COLO668 (cell line): ENCODE measurements around the gene PDGFB.

Experiments
- DNase-seq: peaks from one replicate; lab custom pipeline; 2025; ENCODE audit not compliant: unreplicated experiment; lab: John Stamatoyannopoulos, UW

PDGFB gene

DNA sequence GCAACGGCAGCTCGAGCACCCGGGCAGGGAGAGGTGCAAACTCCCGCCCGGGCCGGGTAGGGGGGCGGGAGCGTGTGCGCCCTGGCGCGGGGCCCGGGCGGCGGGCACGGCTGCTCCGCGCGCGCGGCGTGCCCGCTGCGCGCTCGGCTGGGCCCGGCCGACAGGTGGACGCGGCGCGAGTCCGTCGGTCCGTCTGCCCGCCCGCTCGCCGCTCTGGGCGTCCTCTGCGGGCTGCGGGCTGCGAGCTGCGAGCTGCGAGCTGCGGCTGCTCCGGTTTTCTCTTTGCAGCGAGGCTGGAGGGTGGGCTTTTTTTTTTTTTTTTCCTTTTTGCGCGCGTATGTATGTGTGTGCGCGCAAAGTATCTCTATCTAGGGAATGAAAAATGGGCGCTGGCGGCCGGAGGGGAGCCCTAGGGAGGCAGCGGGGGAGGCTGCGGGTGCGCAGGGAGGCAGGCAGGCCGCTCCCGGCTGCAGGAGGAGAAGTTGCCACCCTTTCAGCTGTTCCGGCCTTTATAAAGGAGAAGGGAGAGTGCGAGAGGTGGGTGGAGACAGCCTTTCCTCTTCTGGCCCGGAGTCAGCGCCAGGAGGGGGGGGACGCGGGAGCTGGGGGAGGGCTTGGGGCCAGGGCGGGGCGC lies at the start of gene PDGFB:
Gene PDGFB, minus strand, starts transcription at position 487 of the 634 bp plus-strand sequence. CDS start 1,019 bp downstream, outside the sequence.
- DNase-seq, result peak; percentile 56

DNA sequence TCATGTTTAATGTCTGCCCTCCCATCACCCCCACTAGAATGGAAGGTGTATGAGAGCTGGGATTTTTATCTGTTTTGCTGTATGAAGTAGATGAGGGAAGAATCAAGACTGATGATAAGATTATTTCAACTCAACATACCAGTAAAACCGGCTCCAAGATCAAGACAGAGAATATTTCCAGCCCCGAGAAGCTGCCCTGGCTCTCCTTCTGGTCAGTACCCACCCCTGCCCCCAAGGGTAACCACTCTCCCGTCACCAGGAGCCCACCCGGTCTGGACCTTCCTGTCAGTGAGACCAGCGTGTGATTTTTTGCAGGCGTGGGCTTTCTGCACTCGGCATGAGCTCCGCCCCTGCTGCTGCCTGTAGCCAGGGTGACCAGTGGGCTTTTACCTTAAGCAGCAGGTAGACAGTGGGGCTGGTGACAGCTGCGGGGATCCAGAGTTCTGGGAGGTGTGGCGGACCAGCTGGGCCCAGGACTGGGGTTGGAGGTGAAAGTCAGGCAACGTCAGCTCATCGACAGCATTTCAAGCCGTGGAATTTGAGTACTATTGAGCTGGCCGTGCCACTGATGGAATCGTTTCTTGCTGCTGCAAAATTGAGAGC lies 49.1 kb upstream of the PDGFB start:
- no peak for DNase-seq

DNA sequence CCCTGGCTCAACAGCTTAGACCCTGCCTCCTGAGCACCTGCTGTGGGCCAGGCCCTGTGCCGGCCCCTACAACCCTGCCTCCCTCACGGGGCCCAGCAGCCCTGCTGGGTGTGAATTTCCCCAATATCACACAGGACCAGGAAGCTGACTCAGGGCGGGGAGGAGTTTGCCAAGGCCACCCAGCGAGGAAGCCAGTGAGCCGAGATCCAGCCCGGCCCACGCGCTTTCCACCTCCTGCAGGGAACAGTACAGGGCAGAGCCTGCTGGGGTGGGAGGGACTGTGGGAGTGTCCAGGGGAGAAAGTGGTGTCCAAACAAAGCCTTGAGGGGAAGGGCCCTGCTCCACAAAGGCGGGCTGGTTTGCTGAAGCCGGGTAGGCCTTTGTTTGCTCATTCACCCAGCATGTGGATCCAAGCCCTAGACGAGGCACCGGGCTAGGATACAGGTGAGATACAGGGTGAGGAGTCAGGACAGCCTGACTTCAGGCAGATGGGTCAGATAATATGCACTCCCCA lies 47.8 kb upstream of the PDGFB start:
- DNase-seq, result peak; percentile 85

DNA sequence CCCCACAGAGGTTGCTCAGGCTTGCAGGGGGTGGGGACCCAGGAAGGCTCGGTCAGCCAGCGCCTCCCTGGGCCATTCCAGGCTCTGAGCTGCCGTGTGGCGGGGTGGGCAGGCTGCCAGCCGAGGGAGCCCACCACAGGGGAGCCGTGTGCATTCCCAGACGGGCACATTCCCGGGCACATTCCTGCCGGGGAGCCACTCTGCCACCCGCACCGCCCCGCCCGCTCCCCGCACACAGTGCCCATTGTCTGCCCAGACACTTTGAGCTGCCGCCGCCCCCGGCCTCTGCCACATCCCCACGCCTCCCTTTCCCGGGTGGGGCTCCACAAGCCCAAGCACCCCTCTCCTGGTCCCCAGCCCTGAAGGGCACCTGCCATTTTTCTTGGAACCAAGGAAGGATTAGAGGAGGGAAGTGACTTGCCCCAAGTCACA lies 47.3 kb upstream of the PDGFB start:
- no peak for DNase-seq

DNA sequence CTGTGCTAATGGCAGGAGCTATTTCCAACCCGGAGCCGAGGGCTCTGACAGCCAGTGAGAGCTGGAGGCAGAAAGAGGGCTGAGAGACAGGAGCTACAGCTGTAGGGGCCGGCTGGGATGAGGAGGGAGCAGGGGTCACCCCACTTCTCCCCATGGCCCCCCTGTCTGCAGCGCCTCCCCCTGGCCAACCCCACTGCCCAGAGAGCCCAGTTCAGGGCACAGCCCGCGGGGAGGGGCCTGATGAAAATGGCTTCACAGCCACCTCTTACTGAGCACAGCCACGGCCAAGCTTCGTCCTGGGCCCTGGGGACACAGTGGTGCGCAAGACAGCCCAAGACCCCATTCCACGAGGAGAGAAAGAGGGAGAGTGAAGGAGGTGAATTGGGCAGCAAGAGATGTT lies 46.7 kb upstream of the PDGFB start:
- DNase-seq, result no peak

DNA sequence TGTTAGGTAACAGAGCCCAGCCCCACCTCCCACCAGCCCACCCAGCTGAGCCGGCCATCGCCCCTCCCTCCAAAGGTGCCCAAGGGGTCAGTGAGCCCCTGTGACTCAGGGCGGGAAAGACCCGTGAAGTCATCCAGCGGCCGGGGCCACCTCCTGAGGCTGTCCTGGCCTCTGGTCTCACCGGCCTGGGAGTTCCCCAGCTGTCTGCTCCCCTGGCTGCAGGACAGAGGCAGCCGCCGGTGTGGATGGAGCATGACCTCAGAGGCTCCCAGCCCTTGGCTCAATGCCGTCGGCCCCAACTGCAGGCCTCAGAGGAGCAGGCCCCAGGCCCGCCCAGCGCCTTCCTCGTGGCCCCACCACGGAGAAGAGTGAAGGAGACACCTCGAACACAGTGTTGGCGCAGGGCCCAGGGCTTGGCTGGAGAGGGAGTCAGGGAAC lies 46.0 kb upstream of the PDGFB start:
- DNase-seq, result peak; percentile 28

DNA sequence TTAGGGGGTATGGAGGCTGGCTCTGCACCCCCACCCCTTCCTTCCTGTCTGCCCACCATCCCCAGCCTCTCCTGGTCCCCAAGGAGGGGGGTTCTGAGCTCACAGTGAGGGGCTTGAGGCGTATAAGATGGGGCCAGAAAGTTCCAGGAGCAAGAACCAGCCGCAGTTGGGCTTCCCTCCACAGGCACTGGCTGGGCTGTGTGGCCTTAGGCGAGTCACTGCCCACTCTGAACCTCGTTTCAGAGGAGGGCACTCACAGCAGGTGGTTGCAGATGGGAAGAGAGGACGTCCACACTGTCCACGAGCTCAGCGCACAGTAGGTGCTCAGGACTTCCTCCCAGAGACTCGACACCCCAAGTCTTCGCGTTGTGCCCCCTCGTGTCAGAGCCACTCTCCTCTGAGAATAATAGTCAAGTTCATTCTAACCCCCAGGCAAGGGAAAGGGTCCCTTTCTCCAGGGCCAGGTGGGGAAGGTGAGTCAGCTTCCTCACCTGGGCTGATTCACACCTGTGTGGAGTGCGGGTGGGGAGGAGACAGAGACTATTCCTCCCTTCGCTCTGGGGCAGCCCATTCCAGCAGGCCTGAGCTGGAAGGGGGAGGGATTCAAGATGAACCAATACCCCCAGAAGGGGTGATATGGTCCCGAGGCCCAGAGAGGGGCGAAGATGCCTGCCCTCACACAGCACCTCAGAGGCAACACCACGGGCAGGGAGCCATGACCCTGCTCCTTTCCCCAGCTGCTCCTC lies 45.4 kb upstream of the PDGFB start:
- peak; percentile 24 for DNase-seq

DNA sequence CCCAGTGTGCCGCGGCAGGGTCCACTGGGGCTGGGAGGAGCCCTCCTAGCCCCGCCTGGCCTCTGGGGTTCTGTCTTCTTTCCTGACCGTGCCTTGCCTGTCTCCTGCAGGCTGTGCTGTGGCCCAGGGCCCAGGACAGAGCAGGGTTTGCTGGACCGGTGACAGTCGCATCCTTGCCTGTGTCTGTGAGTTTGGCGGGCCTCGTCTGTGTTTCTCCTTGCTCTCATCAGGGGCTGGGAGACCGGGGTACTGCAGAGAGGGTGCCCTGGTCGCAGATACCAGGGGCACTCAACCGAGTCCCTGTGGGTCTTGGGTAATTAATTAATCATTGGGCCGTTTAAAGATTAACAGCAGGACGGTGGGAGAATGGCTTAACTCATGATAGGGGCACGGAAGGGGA lies 44.8 kb upstream of the PDGFB start:
- no peak for DNase-seq

DNA sequence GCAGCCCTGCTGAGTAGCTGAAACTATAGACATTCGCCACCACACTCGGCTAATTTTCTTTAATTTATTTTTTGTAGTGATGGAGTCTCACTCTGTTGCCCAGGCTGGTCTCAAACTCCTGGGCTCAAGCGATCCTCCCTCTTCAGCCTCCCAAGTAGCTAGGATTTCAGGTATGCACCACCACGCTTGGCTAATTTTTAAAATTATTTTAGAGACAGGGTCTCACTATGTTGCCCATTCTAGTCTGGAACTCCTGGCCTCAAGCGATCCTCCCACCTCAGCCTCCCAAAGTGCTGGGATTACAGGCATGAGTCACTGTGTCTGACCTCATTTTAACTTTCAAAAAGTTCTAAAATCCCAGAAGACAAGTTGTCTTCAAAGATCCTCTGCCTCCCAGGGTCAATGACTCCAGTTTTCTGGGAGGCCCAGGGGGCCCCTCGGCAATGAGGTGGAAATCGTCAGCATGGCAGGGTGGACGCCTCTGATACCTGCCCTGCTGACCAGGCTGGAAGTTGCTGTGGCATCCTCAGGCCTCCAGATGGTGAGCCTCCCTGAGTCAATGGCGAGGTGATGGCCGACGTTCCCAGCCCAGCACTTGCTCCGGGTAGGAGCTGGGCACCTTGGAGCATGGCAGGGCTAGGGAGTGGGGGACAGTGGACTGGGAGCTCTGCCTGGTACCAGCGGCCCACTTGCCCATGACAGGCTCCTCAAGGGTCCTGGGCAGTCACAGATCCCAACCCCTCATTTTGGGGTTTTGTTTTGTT lies 43.5 kb upstream of the PDGFB start:
- DNase-seq, result no peak

DNA sequence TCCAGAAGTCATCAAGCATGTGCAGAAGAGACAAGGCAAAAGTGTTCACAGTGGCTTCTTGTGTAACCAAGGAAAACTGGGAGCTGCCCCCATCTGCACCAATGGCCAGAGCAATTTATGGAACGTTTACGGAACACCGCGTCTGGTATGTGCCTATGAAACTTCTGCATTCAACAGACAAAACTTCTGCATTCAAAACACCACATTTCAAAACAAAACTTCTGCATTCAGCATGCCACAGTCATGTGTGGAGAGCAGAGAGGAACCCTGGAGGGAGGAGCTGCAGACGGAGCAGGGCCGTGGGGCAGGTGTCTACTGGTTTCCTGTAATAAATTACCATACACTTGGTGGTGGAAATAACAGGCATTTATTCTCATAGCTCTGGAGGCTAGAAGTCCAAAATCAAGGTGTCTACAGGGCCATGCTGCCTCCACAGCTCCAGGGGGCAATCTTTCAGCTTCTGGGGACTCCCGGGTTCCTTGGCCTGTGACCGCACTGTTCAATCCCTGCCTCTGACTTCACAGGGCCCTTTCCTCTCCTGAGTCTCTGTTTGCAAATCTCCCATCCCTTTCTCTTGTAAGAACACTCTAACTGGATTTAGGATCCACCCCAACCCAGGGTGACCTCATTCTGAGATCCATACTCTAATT lies 42.4 kb upstream of the PDGFB start:
- peak; percentile 10 for DNase-seq

DNA sequence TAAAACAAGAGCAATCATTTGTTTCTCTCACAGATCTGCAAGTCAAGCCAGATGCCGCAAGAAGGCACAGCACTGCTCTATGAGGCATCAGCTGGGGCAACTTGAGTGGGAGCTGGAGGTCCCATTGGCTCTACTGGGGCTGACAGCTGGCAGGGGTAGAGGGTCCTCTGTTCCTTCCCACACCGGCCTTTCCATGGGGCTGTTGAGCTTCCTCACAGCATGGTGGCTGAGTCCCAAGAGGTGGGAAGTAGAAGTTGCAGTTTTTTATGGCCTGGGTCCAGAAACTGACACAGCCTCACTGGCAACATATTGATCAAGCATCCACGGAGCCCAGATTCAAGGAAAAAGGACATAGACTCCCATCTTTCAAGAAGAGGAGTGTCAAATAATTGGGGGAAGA lies 40.2 kb upstream of the PDGFB start:
- DNase-seq, result no peak

DNA sequence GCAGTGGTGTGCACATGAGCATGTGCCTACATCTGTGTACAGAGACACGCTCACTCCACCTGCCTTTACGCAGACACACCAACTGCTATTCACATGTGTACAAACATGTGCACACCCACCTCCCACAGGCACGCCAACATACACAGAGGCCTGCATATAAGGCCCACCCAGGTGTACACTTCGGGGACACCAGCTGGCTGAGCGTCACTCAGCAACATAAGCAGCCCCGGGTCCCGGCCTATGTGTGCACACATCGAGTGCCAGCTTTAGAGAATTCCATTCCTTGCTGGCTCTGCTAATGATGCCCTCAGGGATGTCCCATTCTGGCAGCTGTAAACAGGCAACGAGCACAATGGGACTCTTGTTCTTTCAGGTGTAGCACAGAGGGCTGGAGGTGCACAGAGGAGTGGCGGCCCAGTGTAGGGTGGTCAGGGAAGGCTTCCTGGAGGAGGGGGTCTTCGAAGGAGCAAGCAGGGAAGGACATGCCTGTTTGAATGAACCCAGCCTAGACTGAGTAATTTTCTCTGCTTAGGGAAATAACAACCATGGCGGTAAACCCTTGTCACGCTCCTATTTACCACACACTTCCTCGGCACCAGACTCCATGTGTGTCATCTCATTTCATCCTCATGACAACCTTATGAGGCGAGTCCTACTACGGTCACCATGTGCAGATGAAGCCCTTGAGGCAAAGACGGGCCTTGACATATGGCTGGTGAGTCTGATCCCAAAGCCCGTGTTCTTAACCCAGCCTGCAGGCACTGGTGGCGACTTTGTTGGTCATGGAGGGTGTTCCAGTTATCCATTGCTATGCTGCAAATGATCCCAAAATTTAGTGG lies 39.6 kb upstream of the PDGFB start:
- DNase-seq, result no peak

DNA sequence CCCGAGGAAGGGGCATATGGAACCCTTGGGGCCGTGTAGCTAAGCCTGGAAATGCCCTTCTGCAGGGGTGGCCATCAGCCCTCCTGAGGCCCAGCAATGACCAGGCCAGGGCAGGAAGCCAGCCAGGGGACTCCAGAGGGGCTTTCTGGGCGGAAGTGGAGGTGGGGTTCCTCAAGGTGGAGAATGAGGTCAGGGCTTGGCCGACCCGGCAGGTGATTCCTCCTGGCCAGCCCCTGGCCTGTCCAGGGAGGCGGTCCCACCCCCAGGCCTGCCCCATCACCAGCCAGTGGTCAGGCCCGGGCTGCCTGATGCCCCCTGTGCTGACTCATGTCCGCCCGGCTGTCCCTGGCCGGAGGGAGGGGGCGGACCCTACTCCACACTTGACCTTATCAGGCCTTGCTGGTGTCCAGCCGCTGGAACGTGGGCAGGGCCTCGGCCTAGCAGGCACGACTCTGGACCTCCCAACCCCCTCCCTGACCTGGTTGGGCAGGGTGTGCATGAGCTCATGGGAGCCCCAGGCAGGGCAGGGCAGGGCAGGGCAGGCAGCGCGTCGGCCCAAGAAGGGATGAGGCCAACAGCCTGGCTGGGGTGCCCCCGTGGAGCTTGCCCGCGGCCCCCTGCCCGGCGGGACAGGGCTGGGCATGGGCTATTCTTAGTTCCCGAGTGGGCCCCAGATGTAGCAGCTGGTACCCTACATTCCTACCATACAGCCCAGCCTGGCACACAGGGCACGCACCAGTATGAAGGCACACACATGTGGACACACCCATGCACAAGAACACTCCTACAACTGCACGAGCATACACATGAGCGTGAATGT lies 38.8 kb upstream of the PDGFB start:
- no peak for DNase-seq

DNA sequence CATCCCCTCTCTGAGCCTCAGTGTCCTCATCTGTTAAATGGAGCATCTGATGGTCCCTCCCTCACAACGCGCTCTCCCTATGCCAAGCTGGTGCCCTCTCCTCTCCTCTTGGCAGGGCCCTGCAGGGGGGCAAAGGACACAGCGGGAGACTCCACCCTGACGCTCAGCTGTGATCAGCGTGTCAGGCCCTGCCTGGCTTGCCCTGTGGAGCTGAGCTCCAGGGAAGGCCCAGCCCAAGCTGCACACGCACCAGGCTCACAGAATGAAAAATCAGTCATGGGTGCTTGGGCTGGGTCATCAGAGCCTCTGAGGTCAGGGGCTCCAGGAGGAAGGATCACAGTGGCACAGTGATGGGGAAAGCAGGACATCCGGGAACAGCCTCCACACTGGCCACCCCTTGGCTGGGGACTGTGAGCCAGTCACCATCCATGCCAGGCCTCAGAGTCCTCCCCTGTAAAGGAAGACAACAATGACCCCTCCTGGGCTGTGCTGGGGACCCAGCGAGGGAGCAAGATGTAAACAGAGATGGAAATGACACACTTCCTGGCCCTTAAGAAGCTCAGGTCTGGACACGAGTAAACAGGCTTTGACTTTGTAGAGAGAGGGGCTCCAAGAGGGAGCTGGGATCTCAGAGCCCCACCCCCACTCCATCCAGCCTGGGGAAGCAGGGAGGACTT lies 38.0 kb upstream of the PDGFB start:
- DNase-seq, result no peak

DNA sequence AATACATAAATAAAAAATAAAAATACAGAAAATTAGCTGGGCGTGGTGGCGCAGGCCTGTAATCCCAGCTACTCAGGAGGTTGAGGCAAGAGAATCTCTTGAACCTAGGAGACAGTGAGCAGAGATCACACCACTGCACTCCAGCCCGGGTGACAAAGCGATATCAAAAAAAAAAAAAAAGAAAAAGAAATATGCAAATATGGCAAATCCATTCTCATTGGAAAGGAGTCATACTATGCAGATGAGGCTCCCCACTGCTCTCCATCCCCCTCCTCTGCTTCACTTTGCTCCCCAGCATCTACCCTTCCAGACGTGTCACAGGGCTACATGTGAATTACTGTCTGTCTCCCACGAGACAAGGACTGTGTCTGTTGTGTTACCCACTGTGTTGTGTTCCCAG lies 36.3 kb upstream of the PDGFB start:
- no peak for DNase-seq

DNA sequence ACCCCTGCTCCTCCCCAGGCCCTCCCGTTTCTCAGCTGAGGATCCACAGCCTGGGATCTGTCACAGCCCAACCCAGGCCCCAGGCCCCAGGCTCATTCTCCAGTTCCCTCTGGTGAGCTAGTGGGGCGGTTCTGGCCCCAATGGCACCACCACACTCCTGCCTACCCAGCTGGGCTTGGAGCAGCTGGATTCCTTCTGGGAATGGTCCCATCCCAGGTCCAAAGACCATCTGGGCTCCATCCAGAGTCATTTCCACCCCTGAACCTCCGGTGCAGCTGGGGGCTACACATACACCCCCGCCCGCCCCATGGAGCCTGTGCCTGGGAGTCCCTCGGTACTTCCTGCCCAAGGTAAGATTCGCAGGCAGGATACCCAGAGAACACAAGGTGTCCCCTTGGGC lies 35.5 kb upstream of the PDGFB start:
- DNase-seq, result no peak

DNA sequence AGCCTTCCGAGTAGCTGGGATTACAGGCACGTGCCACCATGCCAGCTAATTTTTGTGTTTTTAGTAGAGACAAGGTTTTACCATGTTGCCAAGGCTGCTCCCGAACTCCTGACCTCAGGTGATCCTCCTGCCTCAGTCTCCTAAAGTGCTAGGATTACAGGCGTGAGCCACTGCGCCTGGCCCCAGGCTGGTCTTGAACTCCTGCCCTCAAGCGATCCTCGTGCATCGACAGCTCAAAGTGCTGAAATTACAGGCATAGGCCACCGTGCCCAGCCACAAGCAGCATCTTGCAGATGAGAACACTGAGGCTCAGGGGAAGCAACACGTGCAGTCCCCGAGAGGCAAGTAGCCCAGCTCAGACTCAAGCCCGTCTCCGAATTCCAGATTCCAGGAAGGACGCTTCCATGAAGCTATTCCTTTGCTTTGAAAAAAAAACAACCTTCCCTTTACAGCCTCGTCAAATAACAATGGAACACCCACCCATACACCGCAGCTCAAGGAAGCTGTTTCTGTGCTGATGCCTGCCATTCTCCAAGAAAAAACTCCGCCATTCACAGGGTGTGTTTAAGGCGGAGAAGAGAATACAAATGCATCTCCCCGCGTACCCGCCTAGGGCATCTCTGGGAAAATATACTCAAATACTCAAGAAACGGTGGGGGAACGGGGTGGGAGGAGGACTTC lies 34.5 kb upstream of the PDGFB start:
- no peak for DNase-seq

DNA sequence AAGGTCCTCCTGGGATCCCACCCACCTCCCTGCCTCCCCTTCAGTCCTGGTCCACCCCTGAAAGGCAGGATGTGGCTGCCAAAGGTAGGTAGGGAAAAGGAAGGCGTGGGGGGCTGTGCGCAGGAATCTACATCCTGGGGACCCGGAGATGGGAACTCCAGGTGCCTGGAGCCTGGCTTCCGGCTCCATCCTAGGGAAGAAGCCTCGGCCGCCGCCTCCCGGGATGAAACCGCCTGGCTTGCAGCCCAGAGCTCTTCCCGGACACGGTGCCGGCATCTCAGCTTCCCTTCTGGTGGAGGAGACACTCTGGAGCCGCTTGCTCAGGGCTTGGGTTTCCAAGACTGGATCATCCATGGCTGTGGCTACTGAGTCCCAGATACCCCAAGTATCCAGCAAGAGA lies 33.3 kb upstream of the PDGFB start:
- peak; percentile 12 for DNase-seq
